GM23338 (cell line): Measurements from ENCODE around the gene GP5. TPM values are rescaled to one million over a fixed set of nuclear protein-coding genes. Genes with fewer than 3 reads are reported as not detected.
A peak's percentile ranks its signal among the peaks of the same experiment; 100 is the strongest.

Experiments used
- ATAC-seq: fragments of 200-7000 bp; cut with Tn5 transposase; 3 replicates; pipeline ENCODE4 v1.9.1; 2020
- DNase-seq: peaks from one replicate; pipeline ENCODE4 v3.0.0-alpha.2; 2015; ENCODE audit warnings: low spot score
- H2AFZ ChIP-seq: fragments of 200-600 bp; sonication (generic); 2 replicates; pipeline ENCODE4 v1.8.0; 2016; ENCODE audit warnings: antibody characterized with exemption, mild to moderate bottlenecking, moderate library complexity
- H3F3A ChIP-seq: fragments of 200-600 bp; sonication (generic); replicated peaks from 2 replicates; pipeline ENCODE4 v1.8.0; 2017; ENCODE audit warnings: antibody characterized with exemption, mixed run types, low read depth
- H3K27ac ChIP-seq: fragments of 200-600 bp; sonication (generic); 2 replicates; pipeline ENCODE4 v1.6.1; 2016; ENCODE audit warnings: low read depth
- H3K27me3 ChIP-seq: fragments of 200-600 bp; sonication (generic); 2 replicates; pipeline ENCODE4 v1.8.0; 2016; ENCODE audit warnings: mild to moderate bottlenecking, mixed run types, moderate library complexity; ENCODE audit not compliant: insufficient read depth
- H3K36me3 ChIP-seq: fragments of 200-600 bp; sonication (generic); 2 replicates; pipeline ENCODE4 v1.8.0; 2016; ENCODE audit warnings: mild to moderate bottlenecking; ENCODE audit not compliant: insufficient read depth
- H3K4me1 ChIP-seq: fragments of 200-600 bp; sonication (generic); 2 replicates; pipeline ENCODE4 v1.8.0; 2016; ENCODE audit warnings: mild to moderate bottlenecking, moderate library complexity; ENCODE audit not compliant: insufficient read depth
- H3K4me2 ChIP-seq: fragments of 200-600 bp; sonication (generic); 2 replicates; pipeline ENCODE4 v1.7.1; 2017; ENCODE audit warnings: mixed run types
- H3K4me3 ChIP-seq: fragments of 200-600 bp; sonication (generic); 2 replicates; pipeline ENCODE4 v1.6.1; 2016; ENCODE audit warnings: mixed run types
- H3K79me2 ChIP-seq: fragments of 200-600 bp; sonication (generic); replicated peaks from 2 replicates; pipeline ENCODE4 v1.8.0; 2017; ENCODE audit warnings: mild to moderate bottlenecking; ENCODE audit not compliant: insufficient read depth
- H3K9me2 ChIP-seq: fragments of 200-600 bp; sonication (generic); 2 replicates; pipeline ENCODE4 v1.8.0; 2017; ENCODE audit not compliant: insufficient read depth
- H4K20me1 ChIP-seq: fragments of 200-600 bp; sonication (generic); replicated peaks from 2 replicates; pipeline ENCODE4 v1.8.0; 2017; ENCODE audit warnings: mild to moderate bottlenecking; ENCODE audit not compliant: insufficient read depth
- H3K27ac Mint-ChIP-seq: 2 replicates; pipeline ENCODE4 v1.8.0; 2020; ENCODE audit warnings: inconsistent platforms, mild to moderate bottlenecking, moderate library complexity, mixed read lengths
- H3K27me3 Mint-ChIP-seq: 3 replicates; pipeline ENCODE4 v1.8.0; 2022; ENCODE audit warnings: low read depth, mild to moderate bottlenecking, moderate library complexity, mixed read lengths, inconsistent platforms; ENCODE audit not compliant: insufficient read depth, poor library complexity
- H3K36me3 Mint-ChIP-seq: 3 replicates; pipeline ENCODE4 v1.8.0; 2021; ENCODE audit warnings: low read depth, mild to moderate bottlenecking, inconsistent platforms, moderate library complexity, mixed read lengths
- H3K4me1 Mint-ChIP-seq: 3 replicates; pipeline ENCODE4 v1.8.0; 2020; ENCODE audit warnings: mild to moderate bottlenecking, inconsistent platforms, mixed read lengths
- H3K4me3 Mint-ChIP-seq: 3 replicates; pipeline ENCODE4 v1.8.0; 2021; ENCODE audit warnings: moderate library complexity, mild to moderate bottlenecking, inconsistent platforms, mixed read lengths
- H3K9me3 Mint-ChIP-seq: 3 replicates; pipeline ENCODE4 v1.8.0; 2020; ENCODE audit warnings: moderate library complexity, mild to moderate bottlenecking, inconsistent platforms, mixed read lengths
- NANOG ChIP-seq: IDR thresholded peaks from 2 replicates; pipeline ENCODE4 v1.6.1; 2016; ENCODE audit warnings: antibody characterized with exemption, borderline replicate concordance
- STAT1 ChIP-seq: IDR thresholded peaks from one replicate; pipeline ENCODE4 v1.6.1; 2016; ENCODE audit warnings: antibody characterized with exemption; ENCODE audit not compliant: unreplicated experiment
- ZNF331 ChIP-seq: fragments of 250-450 bp; sonication (Bioruptor Pico); IDR thresholded peaks from 2 replicates; pipeline ENCODE4 v1.5.0; 2020; ENCODE audit warnings: low read depth, mild to moderate bottlenecking, moderate library complexity
- polyA plus RNA-seq: library from polyadenylated mRNA; unstranded; fragments of >200 nt; fragmentation: Nextera tagmentation; extraction: Ambion mirVana; gene quantifications from 2 replicates; pipeline ENCODE4 v1.2.1, GENCODE V29; 2016
- total RNA-seq: library from RNA; depleted of rRNA; stranded (reverse); fragments of >200 nt; shearing (Covaris generic); gene quantifications from 2 replicates; pipeline ENCODE4 v1.2.3, GENCODE V29; 2014
- TF ChIP-seq, protein P1 (sequence below), 2 experiments: fragments of 200-600 bp in 1 of 2; sonication (generic) in 1 of 2; conservative IDR thresholded peaks; 2 replicates each; pipeline versions ENCODE4 v1.5.1 to v1.6.1; 2016 to 2017; ENCODE audit warnings: antibody characterized with exemption in 2 of 2, low read depth in 2 of 2, mild to moderate bottlenecking in 2 of 2, moderate library complexity in 1 of 2
- TF ChIP-seq, protein P2 (sequence below): IDR thresholded peaks from one replicate; pipeline ENCODE4 v1.6.1; 2018; ENCODE audit warnings: antibody characterized with exemption; ENCODE audit not compliant: unreplicated experiment

GP5 gene
- total and polyA plus RNA-seq, 2 experiments from 2014 or later, result 0.07 to 0.15 TPM

DNA sequence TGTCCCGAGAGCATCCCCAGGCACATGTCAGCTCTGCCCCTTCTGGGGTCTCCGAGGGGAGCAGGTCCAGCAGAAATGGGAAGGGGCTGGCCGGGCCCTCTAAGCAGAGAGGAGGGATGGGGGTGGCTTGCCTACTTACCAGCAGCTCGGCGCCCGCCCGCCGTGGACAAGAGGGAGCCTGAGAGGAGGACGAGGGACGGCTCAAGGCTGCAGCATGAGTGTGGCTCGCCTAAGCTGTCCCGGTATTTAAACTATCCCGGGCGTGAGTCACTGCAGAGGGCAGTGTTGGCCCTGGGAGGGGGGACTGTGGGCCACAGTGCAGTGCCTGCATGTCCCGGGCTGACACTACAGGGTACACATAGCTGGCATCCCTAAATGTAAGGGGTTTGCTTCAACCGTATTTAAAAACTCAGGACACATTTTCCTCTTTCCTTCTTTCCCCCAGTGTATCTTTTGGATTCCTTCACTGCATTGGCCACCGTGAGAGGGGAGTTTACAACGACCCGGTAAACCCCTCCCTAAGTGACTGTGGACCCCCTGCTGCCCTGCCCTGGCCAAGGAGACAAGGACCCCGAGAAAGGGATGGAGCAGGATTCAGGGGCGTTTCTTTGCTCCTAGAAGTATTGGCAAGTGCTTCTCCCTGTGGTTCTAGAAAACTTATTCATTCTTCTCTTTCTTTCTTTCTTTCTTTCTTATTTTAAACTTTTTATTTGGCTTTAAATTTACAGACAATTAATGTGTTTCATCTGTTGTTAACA lies 29.4 kb downstream of the GP5 start, which contains the start of gene LRRC15:
LRRC15 (minus strand) TSS at position 222 of the 758 bp plus-strand sequence. CDS start 8,700 bp downstream, outside the sequence.
- Histone ChIP-seq H3K36me3 (no peaks in the 10 kb centered on the region), H3K79me2 (no peaks in the 10 kb centered on the region), H3K4me3 (0 out of 2 replicates have a peak within 1 kb of the TSS, but pooled peaks have one; percentile 7), H3K27ac (no peak within 1 kb of the TSS), H3K27me3 (no peaks in the 10 kb centered on the region), H2AFZ (peak within 1 kb of the TSS; percentile 47; the same call in 1 of the 2 replicates), H3K9me2 (no peaks in the 10 kb centered on the region), H3K4me1 (peaks cover 15% of the 10 kb centered on the region; the same call in 1 of the 2 replicates), H4K20me1 (no peaks in the 10 kb centered on the region), H3F3A (no peaks in the 10 kb centered on the region), H3K4me2 (0 out of 2 replicates have a peak within 1 kb of the TSS, but pooled peaks have one; percentile 17)
- DNase-seq (peak; percentile 56), ATAC-seq (peak; percentile 81)
- peaks cover 24% of the 10 kb centered on the region for H3K27me3 Mint-ChIP-seq
- no peaks in the 10 kb centered on the region for H3K36me3 Mint-ChIP-seq
- no peak for TF ChIP-seq STAT1
- TF ChIP-seq NANOG, result no peak
- TF ChIP-seq, protein P1, sequence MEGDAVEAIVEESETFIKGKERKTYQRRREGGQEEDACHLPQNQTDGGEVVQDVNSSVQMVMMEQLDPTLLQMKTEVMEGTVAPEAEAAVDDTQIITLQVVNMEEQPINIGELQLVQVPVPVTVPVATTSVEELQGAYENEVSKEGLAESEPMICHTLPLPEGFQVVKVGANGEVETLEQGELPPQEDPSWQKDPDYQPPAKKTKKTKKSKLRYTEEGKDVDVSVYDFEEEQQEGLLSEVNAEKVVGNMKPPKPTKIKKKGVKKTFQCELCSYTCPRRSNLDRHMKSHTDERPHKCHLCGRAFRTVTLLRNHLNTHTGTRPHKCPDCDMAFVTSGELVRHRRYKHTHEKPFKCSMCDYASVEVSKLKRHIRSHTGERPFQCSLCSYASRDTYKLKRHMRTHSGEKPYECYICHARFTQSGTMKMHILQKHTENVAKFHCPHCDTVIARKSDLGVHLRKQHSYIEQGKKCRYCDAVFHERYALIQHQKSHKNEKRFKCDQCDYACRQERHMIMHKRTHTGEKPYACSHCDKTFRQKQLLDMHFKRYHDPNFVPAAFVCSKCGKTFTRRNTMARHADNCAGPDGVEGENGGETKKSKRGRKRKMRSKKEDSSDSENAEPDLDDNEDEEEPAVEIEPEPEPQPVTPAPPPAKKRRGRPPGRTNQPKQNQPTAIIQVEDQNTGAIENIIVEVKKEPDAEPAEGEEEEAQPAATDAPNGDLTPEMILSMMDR (conservative IDR thresholded peaks at IDR 0.05; ENCODE audit: low read depth in 2 of 2), result peak in 1 of 2 experiments; percentile 38; a peak in 2 of 4 replicates
- H3K4me3 Mint-ChIP-seq, result peak within 1 kb of the TSS; percentile 68
- H3K9me3 Mint-ChIP-seq, result no peaks in the 10 kb centered on the region
- H3K4me1 Mint-ChIP-seq, result peaks cover 34% of the 10 kb centered on the region
- H3K27ac Mint-ChIP-seq, result peak within 1 kb of the TSS; percentile 66; the same call in 1 of the 2 replicates

DNA sequence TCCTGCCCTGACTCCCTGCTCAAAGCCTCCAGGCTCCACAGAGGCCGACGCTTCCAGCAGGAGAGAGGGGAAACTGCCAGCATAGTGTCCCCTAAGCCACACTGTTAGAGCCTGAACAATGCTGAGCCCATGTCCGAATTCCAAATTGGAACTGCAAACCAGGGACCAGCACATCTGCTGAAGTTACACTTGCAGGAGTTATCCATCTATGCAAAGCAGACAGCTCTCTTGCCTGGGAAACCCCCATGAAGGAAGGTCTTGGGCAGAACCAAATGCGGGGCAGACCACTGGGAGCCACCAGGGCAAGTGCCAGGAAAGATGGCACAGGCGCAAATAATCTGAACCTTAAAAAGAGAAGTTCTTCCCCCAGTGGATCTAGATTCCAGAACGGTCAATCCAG lies 30.1 kb downstream of the GP5 start:
- H3K27ac Mint-ChIP-seq, result no peak overlapping the region

More for the DNA sequence above, 30.1 kb downstream of the GP5 start:
- no peak overlapping the region for H3K4me3 ChIP-seq
- H3K36me3 Mint-ChIP-seq, result no peaks in the 10 kb centered on the region
- no peaks in the 10 kb centered on the region for H3F3A ChIP-seq
- H2AFZ ChIP-seq, result no peak overlapping the region
- TF ChIP-seq, protein P1 (conservative IDR thresholded peaks at IDR 0.05; ENCODE audit: low read depth in 2 of 2), result no peak
- TF ChIP-seq, protein P2, sequence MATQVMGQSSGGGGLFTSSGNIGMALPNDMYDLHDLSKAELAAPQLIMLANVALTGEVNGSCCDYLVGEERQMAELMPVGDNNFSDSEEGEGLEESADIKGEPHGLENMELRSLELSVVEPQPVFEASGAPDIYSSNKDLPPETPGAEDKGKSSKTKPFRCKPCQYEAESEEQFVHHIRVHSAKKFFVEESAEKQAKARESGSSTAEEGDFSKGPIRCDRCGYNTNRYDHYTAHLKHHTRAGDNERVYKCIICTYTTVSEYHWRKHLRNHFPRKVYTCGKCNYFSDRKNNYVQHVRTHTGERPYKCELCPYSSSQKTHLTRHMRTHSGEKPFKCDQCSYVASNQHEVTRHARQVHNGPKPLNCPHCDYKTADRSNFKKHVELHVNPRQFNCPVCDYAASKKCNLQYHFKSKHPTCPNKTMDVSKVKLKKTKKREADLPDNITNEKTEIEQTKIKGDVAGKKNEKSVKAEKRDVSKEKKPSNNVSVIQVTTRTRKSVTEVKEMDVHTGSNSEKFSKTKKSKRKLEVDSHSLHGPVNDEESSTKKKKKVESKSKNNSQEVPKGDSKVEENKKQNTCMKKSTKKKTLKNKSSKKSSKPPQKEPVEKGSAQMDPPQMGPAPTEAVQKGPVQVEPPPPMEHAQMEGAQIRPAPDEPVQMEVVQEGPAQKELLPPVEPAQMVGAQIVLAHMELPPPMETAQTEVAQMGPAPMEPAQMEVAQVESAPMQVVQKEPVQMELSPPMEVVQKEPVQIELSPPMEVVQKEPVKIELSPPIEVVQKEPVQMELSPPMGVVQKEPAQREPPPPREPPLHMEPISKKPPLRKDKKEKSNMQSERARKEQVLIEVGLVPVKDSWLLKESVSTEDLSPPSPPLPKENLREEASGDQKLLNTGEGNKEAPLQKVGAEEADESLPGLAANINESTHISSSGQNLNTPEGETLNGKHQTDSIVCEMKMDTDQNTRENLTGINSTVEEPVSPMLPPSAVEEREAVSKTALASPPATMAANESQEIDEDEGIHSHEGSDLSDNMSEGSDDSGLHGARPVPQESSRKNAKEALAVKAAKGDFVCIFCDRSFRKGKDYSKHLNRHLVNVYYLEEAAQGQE, result no peak
- TF ChIP-seq NANOG (no peak), ZNF331 (no peak)
- H3K79me2 ChIP-seq, result no peaks in the 10 kb centered on the region
- no peak overlapping the region for H3K27ac ChIP-seq
- H3K27me3 ChIP-seq, result no peaks in the 10 kb centered on the region
- no peaks in the 10 kb centered on the region for H4K20me1 ChIP-seq
- 0 out of 2 replicates have a peak, but pooled peaks cover 15% of the 10 kb centered on the region for H3K4me1 ChIP-seq
- H3K4me3 Mint-ChIP-seq, result no peak overlapping the region
- H3K9me3 Mint-ChIP-seq, result no peaks in the 10 kb centered on the region
- H3K9me2 ChIP-seq, result no peaks in the 10 kb centered on the region
- DNase-seq (no peak), ATAC-seq (no peak)
- H3K36me3 ChIP-seq, result no peaks in the 10 kb centered on the region
- peaks cover 24% of the 10 kb centered on the region for H3K27me3 Mint-ChIP-seq
- peaks cover 29% of the 10 kb centered on the region for H3K4me1 Mint-ChIP-seq
- H3K4me2 ChIP-seq, result no peak overlapping the region
